Right lobe of liver (tissue), 4 donors: ENCODE data around the gene EPHA3.

Experiments
- POLR2A ChIP-seq: fragments of 450-650 bp; IDR thresholded peaks from one replicate; pipeline ENCODE4 v1.6.1; 2017; ENCODE audit warnings: antibody characterized with exemption, mild to moderate bottlenecking
- TF ChIP-seq, protein P1 (sequence below), 4 donors: fragments of 200-600 bp in 3 of 4; fragments of 450-650 bp in 1 of 4; IDR thresholded peaks; one replicate each; pipeline versions ENCODE4 v1.5.1 to v1.8.0; 2016 to 2022; ENCODE audit warnings: antibody characterized with exemption in 4 of 4, mild to moderate bottlenecking in 2 of 4
- donor health status: DM: no; HTN: no; CAD: no.
- donor health status: DM: no; HTN: no; CAD: no.
- donor health status: DM: no; HTN: yes; CAD: no.

- TF ChIP-seq, protein P1, sequence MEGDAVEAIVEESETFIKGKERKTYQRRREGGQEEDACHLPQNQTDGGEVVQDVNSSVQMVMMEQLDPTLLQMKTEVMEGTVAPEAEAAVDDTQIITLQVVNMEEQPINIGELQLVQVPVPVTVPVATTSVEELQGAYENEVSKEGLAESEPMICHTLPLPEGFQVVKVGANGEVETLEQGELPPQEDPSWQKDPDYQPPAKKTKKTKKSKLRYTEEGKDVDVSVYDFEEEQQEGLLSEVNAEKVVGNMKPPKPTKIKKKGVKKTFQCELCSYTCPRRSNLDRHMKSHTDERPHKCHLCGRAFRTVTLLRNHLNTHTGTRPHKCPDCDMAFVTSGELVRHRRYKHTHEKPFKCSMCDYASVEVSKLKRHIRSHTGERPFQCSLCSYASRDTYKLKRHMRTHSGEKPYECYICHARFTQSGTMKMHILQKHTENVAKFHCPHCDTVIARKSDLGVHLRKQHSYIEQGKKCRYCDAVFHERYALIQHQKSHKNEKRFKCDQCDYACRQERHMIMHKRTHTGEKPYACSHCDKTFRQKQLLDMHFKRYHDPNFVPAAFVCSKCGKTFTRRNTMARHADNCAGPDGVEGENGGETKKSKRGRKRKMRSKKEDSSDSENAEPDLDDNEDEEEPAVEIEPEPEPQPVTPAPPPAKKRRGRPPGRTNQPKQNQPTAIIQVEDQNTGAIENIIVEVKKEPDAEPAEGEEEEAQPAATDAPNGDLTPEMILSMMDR (IDR thresholded peaks at IDR 0.05), result no peak
- TF ChIP-seq POLR2A, result no peak
Measured at GRCh38 chr3:89101921-89102320, 5.5 kb upstream of the EPHA3 start.
